ENCODE results near the gene LNPEP.

GRCh38 chr5:96901841-96902240 is 34.0 kb upstream of the LNPEP start:
- TF ChIP-seq POLR2A (IDR thresholded peaks at IDR 0.05) (no peak), CTCF (IDR thresholded peaks at IDR 0.05) (no peak)

All from breast epithelium (tissue), 3 donors.